Measurements from ENCODE around the gene MGRN1. TPM values are rescaled to one million over a fixed set of nuclear protein-coding genes. Genes with fewer than 3 reads are reported as not detected.

MGRN1 gene
- total RNA-seq, 1 experiment from 2014 or later, result 105 TPM

- no peaks in the 10 kb centered on the region for H3K9me3 Mint-ChIP-seq (ENCODE audit: low read depth, unreplicated experiment)
- TF ChIP-seq CTCF (IDR thresholded peaks at IDR 0.05; ENCODE audit: unreplicated experiment), result no peak
- CTCF ChIA-PET, result no interaction called here
- no peaks in the 10 kb centered on the region for H3K27me3 Mint-ChIP-seq (ENCODE audit: unreplicated experiment)
- intact Hi-C loops (cut with micrococcal nuclease; ENCODE audit: unreplicated experiment), result no loop called here
- no TSS peak for BruUV-seq (replicated peaks)
- peak overlapping the region; percentile 6 for H3K4me3 Mint-ChIP-seq (ENCODE audit: low read depth, unreplicated experiment)
- H3K4me1 Mint-ChIP-seq (ENCODE audit: low read depth, unreplicated experiment), result peaks cover 8% of the 10 kb centered on the region
- DNase-seq, result no peak
- H3K36me3 Mint-ChIP-seq (ENCODE audit: insufficient read depth, unreplicated experiment), result peaks cover 88% of the 10 kb centered on the region
- H3K27ac Mint-ChIP-seq (ENCODE audit: unreplicated experiment), result peak overlapping the region; percentile 50
Measured at GRCh38 chr16:4691666-4692412, 67.2 kb downstream of the MGRN1 start.

GRCh38 chr16:4692460-4693295, 68.1 kb downstream of the MGRN1 start:
- Mint-ChIP-seq H3K27me3 (ENCODE audit: unreplicated experiment) (no peaks in the 10 kb centered on the region), H3K4me1 (ENCODE audit: low read depth, unreplicated experiment) (peaks cover 8% of the 10 kb centered on the region), H3K9me3 (ENCODE audit: low read depth, unreplicated experiment) (no peaks in the 10 kb centered on the region), H3K4me3 (ENCODE audit: low read depth, unreplicated experiment) (peak overlapping the region; percentile 78), H3K27ac (ENCODE audit: unreplicated experiment) (peak overlapping the region; percentile 80), H3K36me3 (ENCODE audit: insufficient read depth, unreplicated experiment) (peaks cover 88% of the 10 kb centered on the region)
- intact Hi-C loops (cut with micrococcal nuclease; ENCODE audit: unreplicated experiment), result no loop called here
- CTCF ChIA-PET, result no interaction called here
- TF ChIP-seq CTCF (IDR thresholded peaks at IDR 0.05; ENCODE audit: unreplicated experiment), result no peak
- no peak for DNase-seq
- BruUV-seq (replicated peaks), result no TSS peak

GRCh38 chr16:4693296-4693955, 68.8 kb downstream of the MGRN1 start, which contains the start of gene NUDT16L1:
NUDT16L1 (plus strand) TSS chr16:4693562; CDS start chr16:4693727, 165 bp downstream.
- Mint-ChIP-seq H3K27ac (ENCODE audit: unreplicated experiment) (peak within 1 kb of the TSS; percentile 80), H3K27me3 (ENCODE audit: unreplicated experiment) (no peaks in the 10 kb centered on the region), H3K4me1 (ENCODE audit: low read depth, unreplicated experiment) (peaks cover 8% of the 10 kb centered on the region), H3K4me3 (ENCODE audit: low read depth, unreplicated experiment) (peak within 1 kb of the TSS; percentile 78), H3K9me3 (ENCODE audit: low read depth, unreplicated experiment) (no peaks in the 10 kb centered on the region), H3K36me3 (ENCODE audit: insufficient read depth, unreplicated experiment) (peaks cover 90% of the 10 kb centered on the region)
- intact Hi-C loops (cut with micrococcal nuclease; ENCODE audit: unreplicated experiment), result no loop called here
- peak; percentile 99 for DNase-seq
- CTCF ChIA-PET, result interaction anchor here (0.7 to 1.0 kb wide), 2 partner anchors 9 to 326 kb away, joined by 3 to 5 read pairs; no protein-coding TSS in a partner anchor
- no peak for TF ChIP-seq CTCF (IDR thresholded peaks at IDR 0.05; ENCODE audit: unreplicated experiment)
- TSS peak; percentile 63 for BruUV-seq (replicated peaks)

- intact Hi-C loops (cut with micrococcal nuclease; ENCODE audit: unreplicated experiment), result no loop called here
- CTCF ChIA-PET, result interaction anchor here (0.7 to 1.0 kb wide), 2 partner anchors 8 to 327 kb away, joined by 3 to 5 read pairs; no protein-coding TSS in a partner anchor
- peak overlapping the region; percentile 80 for H3K27ac Mint-ChIP-seq (ENCODE audit: unreplicated experiment)
Measured at GRCh38 chr16:4693956-4694641, 69.5 kb downstream of the MGRN1 start.

More at GRCh38 chr16:4693956-4694641, 69.5 kb downstream of the MGRN1 start:
- no peak for TF ChIP-seq CTCF (IDR thresholded peaks at IDR 0.05; ENCODE audit: unreplicated experiment)
- peak overlapping the region; percentile 78 for H3K4me3 Mint-ChIP-seq (ENCODE audit: low read depth, unreplicated experiment)
- peaks cover 91% of the 10 kb centered on the region for H3K36me3 Mint-ChIP-seq (ENCODE audit: insufficient read depth, unreplicated experiment)
- H3K9me3 Mint-ChIP-seq (ENCODE audit: low read depth, unreplicated experiment), result no peaks in the 10 kb centered on the region
- H3K27me3 Mint-ChIP-seq (ENCODE audit: unreplicated experiment), result no peaks in the 10 kb centered on the region
- BruUV-seq (replicated peaks), result no TSS peak
- DNase-seq, result peak; percentile 42
- H3K4me1 Mint-ChIP-seq (ENCODE audit: low read depth, unreplicated experiment), result peaks cover 8% of the 10 kb centered on the region
